ENCODE data around the gene AP5S1. TPM values are rescaled to one million over a fixed set of nuclear protein-coding genes. Genes with fewer than 3 reads are reported as not detected.

Gene AP5S1
- total RNA-seq, 2 experiments from 2014 or later, result 6.0 TPM

- ChIA-PET CTCF (interaction anchor here (1.0 to 1.8 kb wide), 4 partner anchors 13 to 38 kb away, joined by 3 to 15 read pairs (median 4); partner anchors contain the start of genes ADISSP and AP5S1), POLR2A (interaction anchor here (0.8 to 2.4 kb wide), 6 partner anchors 13 to 39 kb away, joined by 3 to 18 read pairs (median 6); partner anchors contain the start of genes ADISSP and AP5S1)
- H3K4me1 ChIP-seq (ENCODE audit: insufficient read depth, low read length), result peaks cover 53% of the 10 kb centered on the region
- TF ChIP-seq CTCF (IDR thresholded peaks at IDR 0.05), result no peak
- peaks cover 9 to 12% of the 10 kb centered on the region in 2 experiments for H3K27me3 ChIP-seq (ENCODE audit: control insufficient read depth in 1 of 2, insufficient read depth in 2 of 2, low read length in 2 of 2)
- Mint-ChIP-seq H3K27ac (peak within 1 kb of the TSS; percentile 43), H3K36me3 (ENCODE audit: low read depth) (no peaks in the 10 kb centered on the region), H3K9me3 (no peaks in the 10 kb centered on the region), H3K4me1 (ENCODE audit: low read depth) (peaks cover 48% of the 10 kb centered on the region), H3K27me3 (peaks cover 14% of the 10 kb centered on the region), H3K4me3 (peak within 1 kb of the TSS; percentile 40)
- peak within 1 kb of the TSS; percentile 47 for H3K4me3 ChIP-seq (ENCODE audit: low read length)
- H3K36me3 ChIP-seq (ENCODE audit: insufficient read depth, low read length), result no peaks in the 10 kb centered on the region
- DNase-seq (peak in 5 of 14 experiments; percentile 29 to 84 (median 80)), ATAC-seq (ENCODE audit: poor library complexity) (peak; percentile 40)
- intact Hi-C loops (cut with DNase I, micrococcal nuclease), result no loop called here
- H3K9me3 ChIP-seq (ENCODE audit: control insufficient read depth in 1 of 2, insufficient read depth in 1 of 2, low read length in 2 of 2), result peaks cover 0 to 3% of the 10 kb centered on the region in 2 experiments
- H3K27ac ChIP-seq (ENCODE audit: low read depth in 1 of 2, low read length in 2 of 2), result no peak within 1 kb of the TSS
Measured at GRCh38 chr20:3781153-3781910, 39.0 kb upstream of the AP5S1 start, which contains the start of gene SPEF1. Gene SPEF1, minus strand, starts transcription at chr20:3781448. Its CDS starts 161 bp downstream, at chr20:3781287.

- H3K9me3 ChIP-seq (ENCODE audit: control insufficient read depth in 1 of 2, insufficient read depth in 1 of 2, low read length in 2 of 2), result peaks cover 0 to 3% of the 10 kb centered on the region in 2 experiments
- Mint-ChIP-seq H3K9me3 (no peaks in the 10 kb centered on the region), H3K27me3 (peaks cover 8% of the 10 kb centered on the region), H3K4me1 (ENCODE audit: low read depth) (peaks cover 46% of the 10 kb centered on the region), H3K27ac (peak overlapping the region; percentile 43), H3K4me3 (peak overlapping the region; percentile 9), H3K36me3 (ENCODE audit: low read depth) (no peaks in the 10 kb centered on the region)
- ChIA-PET POLR2A (interaction anchor here (2.1 to 2.4 kb wide), 2 partner anchors 16 to 38 kb away, joined by 8 to 16 read pairs; partner anchors contain the start of gene AP5S1), CTCF (interaction anchor here (1.6 kb wide), 1 partner anchor 13 kb away, joined by 3 read pairs; the partner anchor contains the start of gene CDC25B)
- intact Hi-C loops (cut with DNase I, micrococcal nuclease), result loop anchor here in 1 of 2 experiments (2.0 kb wide), 1 partner anchor 14 kb away; no protein-coding TSS in a partner anchor
- no peaks in the 10 kb centered on the region for H3K36me3 ChIP-seq (ENCODE audit: insufficient read depth, low read length)
- peak overlapping the region in 1 of 2 donors; percentile 9 for H3K27ac ChIP-seq (ENCODE audit: low read depth in 1 of 2, low read length in 2 of 2)
- DNase-seq (no peak), ATAC-seq (ENCODE audit: poor library complexity) (no peak)
- no peak overlapping the region for H3K4me3 ChIP-seq (ENCODE audit: low read length)
- peaks cover 9 to 12% of the 10 kb centered on the region in 2 experiments for H3K27me3 ChIP-seq (ENCODE audit: control insufficient read depth in 1 of 2, insufficient read depth in 2 of 2, low read length in 2 of 2)
- no peak for TF ChIP-seq CTCF (IDR thresholded peaks at IDR 0.05)
- peaks cover 47% of the 10 kb centered on the region for H3K4me1 ChIP-seq (ENCODE audit: insufficient read depth, low read length)
Measured at GRCh38 chr20:3782597-3782996, 37.8 kb upstream of the AP5S1 start.

- peaks cover 47% of the 10 kb centered on the region for H3K4me1 ChIP-seq (ENCODE audit: insufficient read depth, low read length)
Measured at GRCh38 chr20:3783068-3783489, 37.3 kb upstream of the AP5S1 start.

More at GRCh38 chr20:3783068-3783489, 37.3 kb upstream of the AP5S1 start:
- peaks cover 8% of the 10 kb centered on the region for H3K27me3 Mint-ChIP-seq
- Histone ChIP-seq H3K27me3 (ENCODE audit: control insufficient read depth in 1 of 2, insufficient read depth in 2 of 2, low read length in 2 of 2) (peaks cover 7 to 8% of the 10 kb centered on the region in 2 experiments), H3K27ac (ENCODE audit: low read depth in 1 of 2, low read length in 2 of 2) (peak overlapping the region in 1 of 2 donors; percentile 9), H3K9me3 (ENCODE audit: control insufficient read depth in 1 of 2, insufficient read depth in 1 of 2, low read length in 2 of 2) (peaks cover 0 to 3% of the 10 kb centered on the region in 2 experiments), H3K36me3 (ENCODE audit: insufficient read depth, low read length) (no peaks in the 10 kb centered on the region), H3K4me3 (ENCODE audit: low read length) (no peak overlapping the region)
- no peaks in the 10 kb centered on the region for H3K36me3 Mint-ChIP-seq (ENCODE audit: low read depth)
- peak overlapping the region; percentile 27 for H3K4me3 Mint-ChIP-seq
- DNase-seq (peak in 1 of 14 experiments; percentile 42), ATAC-seq (ENCODE audit: poor library complexity) (no peak)
- H3K27ac Mint-ChIP-seq, result peak overlapping the region; percentile 43
- ChIA-PET POLR2A (interaction anchor here (2.1 to 2.4 kb wide), 2 partner anchors 16 to 37 kb away, joined by 8 to 16 read pairs; partner anchors contain the start of gene AP5S1), CTCF (interaction anchor here (1.6 kb wide), 1 partner anchor 13 kb away, joined by 3 read pairs; the partner anchor contains the start of gene CDC25B)
- H3K4me1 Mint-ChIP-seq (ENCODE audit: low read depth), result peaks cover 49% of the 10 kb centered on the region
- intact Hi-C loops (cut with DNase I, micrococcal nuclease), result loop anchor here in 1 of 2 experiments (2.0 kb wide), 1 partner anchor 14 kb away; no protein-coding TSS in a partner anchor
- H3K9me3 Mint-ChIP-seq, result no peaks in the 10 kb centered on the region
- no peak for TF ChIP-seq CTCF (IDR thresholded peaks at IDR 0.05)
